IPS-20b (cell line): ENCODE results near the gene IFITM2.
A peak's percentile ranks its signal among the peaks of the same experiment; 100 is the strongest.
"Not testable (repeated sequence)": the region's sequence is repeated elsewhere in the genome, so short reads cannot be mapped to it uniquely, and the experiment has no call there.

ENCODE experiments used
- H3K27ac ChIP-seq: one replicate; pipeline ENCODE4 v1.5.1; 2013; ENCODE audit warnings: low read length
- H3K27me3 ChIP-seq: 2 replicates; pipeline ENCODE4 v1.6.1; 2013; ENCODE audit warnings: mild to moderate bottlenecking, low read length, inconsistent platforms; ENCODE audit not compliant: insufficient read depth
- H3K36me3 ChIP-seq: 2 replicates; pipeline ENCODE4 v1.6.1; 2013; ENCODE audit warnings: low read depth, mild to moderate bottlenecking, inconsistent platforms, low read length, moderate library complexity; ENCODE audit not compliant: insufficient read depth
- H3K4me1 ChIP-seq: 2 replicates; pipeline ENCODE4 v1.6.1; 2013; ENCODE audit warnings: mild to moderate bottlenecking, control low read depth, inconsistent platforms, low read length, moderate library complexity; ENCODE audit not compliant: insufficient read depth
- H3K4me3 ChIP-seq: 2 replicates; pipeline ENCODE4 v1.5.1; 2013; ENCODE audit warnings: mild to moderate bottlenecking, low read length, inconsistent platforms
- H3K9ac ChIP-seq: 2 replicates; pipeline ENCODE4 v1.6.1; 2013; ENCODE audit warnings: low read depth, mild to moderate bottlenecking, inconsistent platforms, low read length, moderate library complexity
- H3K9me3 ChIP-seq: 2 replicates; pipeline ENCODE4 v1.6.1; 2013; ENCODE audit warnings: mild to moderate bottlenecking, low read depth, low read length, inconsistent platforms; ENCODE audit not compliant: insufficient read depth

Gene IFITM2

DNA sequence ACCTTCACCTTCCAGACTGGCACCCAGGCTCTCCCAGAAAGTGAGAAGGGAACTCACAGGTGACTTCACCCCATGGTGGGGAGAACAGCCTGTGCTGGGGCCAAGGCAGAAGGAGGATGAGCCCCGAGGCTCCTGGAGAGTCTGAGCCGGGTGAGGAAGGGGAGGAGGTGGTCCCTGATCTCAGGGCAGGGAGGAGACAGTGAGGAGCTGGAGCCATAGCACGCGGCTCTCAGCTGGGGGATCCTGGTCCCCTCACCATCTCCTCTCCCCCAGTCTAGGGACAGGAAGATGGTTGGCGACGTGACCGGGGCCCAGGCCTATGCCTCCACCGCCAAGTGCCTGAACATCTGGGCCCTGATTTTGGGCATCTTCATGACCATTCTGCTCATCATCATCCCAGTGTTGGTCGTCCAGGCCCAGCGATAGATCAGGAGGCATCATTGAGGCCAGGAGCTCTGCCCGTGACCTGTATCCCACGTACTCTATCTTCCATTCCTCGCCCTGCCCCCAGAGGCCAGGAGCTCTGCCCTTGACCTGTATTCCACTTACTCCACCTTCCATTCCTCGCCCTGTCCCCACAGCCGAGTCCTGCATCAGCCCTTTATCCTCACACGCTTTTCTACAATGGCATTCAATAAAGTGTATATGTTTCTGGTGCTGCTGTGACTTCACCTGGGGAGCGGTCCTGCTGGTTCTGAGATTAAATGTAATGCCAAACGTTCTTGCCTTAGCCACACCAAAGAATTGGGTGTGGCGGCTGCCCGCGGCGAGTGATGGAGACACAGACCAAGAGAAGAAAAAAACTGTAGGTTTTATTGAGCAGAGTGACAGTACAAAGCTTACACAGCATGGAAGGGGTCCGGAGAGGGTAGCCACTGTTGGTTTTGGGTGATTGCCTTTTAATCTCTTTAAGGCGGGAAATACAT is 1.4 kb downstream of the IFITM2 start:
- not testable (repeated sequence) for H3K27ac ChIP-seq, H3K36me3 ChIP-seq, H3K9me3 ChIP-seq, H3K27me3 ChIP-seq, H3K9ac ChIP-seq
- Histone ChIP-seq H3K4me1 (peaks cover 40% of the 10 kb centered on the region; the same call in 1 of the 2 replicates), H3K4me3 (peak overlapping the region; percentile 45)

DNA sequence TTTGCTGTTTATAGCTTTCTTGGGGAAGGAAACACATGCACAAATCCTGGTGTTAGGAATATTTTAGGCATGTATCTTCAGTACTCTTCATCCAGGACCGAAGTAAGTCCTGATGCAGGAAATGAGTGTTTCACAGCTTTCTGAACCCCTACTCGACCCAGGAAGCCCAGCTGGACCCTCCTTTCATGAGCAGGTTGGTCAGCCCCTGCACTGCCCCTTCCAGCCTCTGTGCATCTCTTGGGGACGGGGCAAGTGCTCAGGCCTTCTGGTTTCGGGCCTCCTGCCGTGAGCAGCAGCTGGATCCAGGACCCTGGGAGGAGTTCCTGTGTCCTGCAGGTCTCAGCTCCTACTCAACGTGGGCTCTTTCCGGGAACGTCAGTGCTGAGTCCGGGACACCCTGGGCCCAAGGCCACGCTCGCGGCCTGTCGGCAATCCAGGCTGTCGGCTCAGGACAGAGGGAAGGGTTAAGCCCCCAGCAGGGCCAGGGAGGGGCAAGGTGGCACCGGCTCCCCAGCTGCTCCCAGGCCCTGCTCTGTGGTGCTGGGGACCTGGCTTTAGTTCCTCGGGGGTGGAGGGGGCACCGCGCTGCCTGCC is 2.5 kb downstream of the IFITM2 start:
- H3K36me3 ChIP-seq, H3K9ac ChIP-seq, H3K9me3 ChIP-seq, H3K27ac ChIP-seq: not testable (repeated sequence)
- H3K4me1 ChIP-seq = peaks cover 42% of the 10 kb centered on the region
- peak overlapping the region; percentile 45; the same call in 1 of the 2 replicates for H3K4me3 ChIP-seq
- peaks cover 11% of the 10 kb centered on the region for H3K27me3 ChIP-seq

DNA sequence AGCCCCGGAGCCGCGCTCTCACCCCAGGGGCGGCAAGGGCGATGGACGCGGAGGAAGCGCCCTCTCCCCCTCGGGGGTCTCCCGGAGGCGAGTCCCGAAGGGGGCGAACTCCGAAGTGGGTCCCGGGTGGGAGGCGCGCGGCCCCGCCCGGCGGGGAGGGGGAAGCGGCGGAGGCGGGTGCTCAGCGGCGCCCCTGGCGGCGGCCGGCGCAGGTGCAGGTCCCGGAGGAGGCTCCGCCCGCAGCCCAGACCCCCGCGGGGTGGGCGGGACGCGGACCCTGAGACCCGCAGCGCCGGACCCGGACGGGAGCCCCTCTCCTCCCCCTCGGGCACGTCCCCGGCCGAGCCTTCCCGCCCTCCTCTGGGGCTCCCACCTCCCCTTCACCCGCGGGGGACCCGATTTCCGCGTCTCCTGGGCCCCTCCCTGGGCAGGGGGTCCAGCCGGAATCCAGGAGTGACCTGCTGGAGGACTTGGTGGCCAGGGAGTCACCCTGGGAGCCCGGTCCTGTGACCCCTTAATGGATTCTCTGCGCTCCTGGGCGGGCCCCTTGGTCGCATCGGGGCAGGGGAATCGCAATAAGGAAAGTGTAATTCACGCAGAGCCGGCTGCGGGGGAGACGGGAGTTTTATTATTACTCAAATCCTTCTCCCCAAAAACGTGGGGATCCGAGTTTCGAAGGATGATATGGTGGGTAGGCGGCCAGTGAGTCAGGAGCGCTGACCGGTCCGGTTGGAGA is 3.6 kb downstream of the IFITM2 start:
- H3K36me3 ChIP-seq, H3K9ac ChIP-seq, H3K4me3 ChIP-seq, H3K9me3 ChIP-seq, H3K27ac ChIP-seq: not testable (repeated sequence)
- H3K4me1 ChIP-seq = peaks cover 36% of the 10 kb centered on the region
- peaks cover 23% of the 10 kb centered on the region for H3K27me3 ChIP-seq

DNA sequence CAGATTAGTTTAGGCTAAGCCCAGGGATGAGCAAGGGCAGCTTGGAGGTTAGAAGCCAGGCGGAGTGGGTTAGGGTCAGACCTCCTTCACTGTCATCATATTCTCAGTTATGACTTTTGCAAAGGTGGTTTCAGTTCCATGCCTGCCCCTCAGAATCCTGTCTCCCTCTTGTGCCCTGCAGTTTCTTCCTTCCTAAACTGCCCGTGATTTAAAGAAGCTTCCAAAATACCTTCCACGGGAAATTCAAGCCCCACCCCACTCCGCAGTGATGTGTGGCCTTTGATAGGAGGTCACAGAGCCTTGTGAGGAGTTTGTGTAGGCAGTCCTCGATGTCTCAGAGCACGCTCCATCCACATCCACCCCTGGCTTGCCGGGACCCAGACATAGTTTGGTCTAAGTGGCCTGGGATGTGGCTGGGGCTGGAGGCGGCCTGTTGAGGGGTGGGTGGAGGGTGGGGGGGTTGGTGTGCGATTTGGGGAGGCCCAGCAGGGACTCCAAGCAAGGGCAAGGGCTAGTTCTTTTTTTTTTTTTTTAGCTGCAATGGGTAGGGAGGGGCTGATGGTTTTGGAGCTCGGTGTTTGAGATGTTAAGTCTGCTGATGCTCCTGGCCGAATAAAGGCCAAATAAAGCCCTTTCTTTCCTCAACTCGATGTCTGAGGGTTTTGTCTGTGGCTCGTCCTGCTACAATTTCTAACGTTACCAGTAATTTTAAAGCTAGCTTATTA is 4.6 kb downstream of the IFITM2 start:
- Histone ChIP-seq H3K27me3 (peaks cover 33% of the 10 kb centered on the region), H3K4me3 (peak overlapping the region; percentile 31; the same call in 1 of the 2 replicates), H3K9me3 (no peaks in the 10 kb centered on the region), H3K9ac (no peak overlapping the region; the same call in 1 of the 2 replicates), H3K36me3 (0 out of 2 replicates have a peak, but pooled peaks cover 5% of the 10 kb centered on the region), H3K27ac (no peak overlapping the region), H3K4me1 (peaks cover 38% of the 10 kb centered on the region)

DNA sequence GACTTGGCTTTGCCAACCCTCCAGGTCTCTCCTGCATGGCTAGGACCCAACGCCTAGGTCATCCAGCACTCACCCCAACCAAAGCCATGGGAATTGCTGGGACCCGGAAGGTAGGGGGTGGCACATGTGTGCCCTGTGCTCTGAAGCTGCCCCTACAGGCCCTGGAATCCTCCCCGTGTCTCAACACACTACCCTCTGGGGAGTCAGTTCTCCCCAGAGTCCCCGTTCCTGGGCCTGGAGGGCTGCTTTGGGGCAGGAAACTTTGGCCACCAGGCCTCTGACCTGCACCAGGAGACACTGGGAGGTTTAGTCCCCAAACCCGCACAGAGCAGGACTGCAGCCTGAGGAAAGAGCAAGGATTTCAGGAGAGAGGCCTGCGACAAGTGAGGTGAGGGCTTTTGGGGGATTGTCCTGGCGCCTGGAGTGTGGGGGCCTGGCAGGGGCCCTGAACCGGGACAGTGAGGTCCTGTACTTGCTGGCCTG is 5.7 kb downstream of the IFITM2 start:
- Histone ChIP-seq H3K9ac (peak overlapping the region; percentile 83; the same call in 1 of the 2 replicates), H3K4me3 (peak overlapping the region; percentile 91), H3K36me3 (0 out of 2 replicates have a peak, but pooled peaks cover 5% of the 10 kb centered on the region), H3K27ac (peak overlapping the region; percentile 9), H3K27me3 (peaks cover 39% of the 10 kb centered on the region), H3K9me3 (no peaks in the 10 kb centered on the region), H3K4me1 (peaks cover 42% of the 10 kb centered on the region)

DNA sequence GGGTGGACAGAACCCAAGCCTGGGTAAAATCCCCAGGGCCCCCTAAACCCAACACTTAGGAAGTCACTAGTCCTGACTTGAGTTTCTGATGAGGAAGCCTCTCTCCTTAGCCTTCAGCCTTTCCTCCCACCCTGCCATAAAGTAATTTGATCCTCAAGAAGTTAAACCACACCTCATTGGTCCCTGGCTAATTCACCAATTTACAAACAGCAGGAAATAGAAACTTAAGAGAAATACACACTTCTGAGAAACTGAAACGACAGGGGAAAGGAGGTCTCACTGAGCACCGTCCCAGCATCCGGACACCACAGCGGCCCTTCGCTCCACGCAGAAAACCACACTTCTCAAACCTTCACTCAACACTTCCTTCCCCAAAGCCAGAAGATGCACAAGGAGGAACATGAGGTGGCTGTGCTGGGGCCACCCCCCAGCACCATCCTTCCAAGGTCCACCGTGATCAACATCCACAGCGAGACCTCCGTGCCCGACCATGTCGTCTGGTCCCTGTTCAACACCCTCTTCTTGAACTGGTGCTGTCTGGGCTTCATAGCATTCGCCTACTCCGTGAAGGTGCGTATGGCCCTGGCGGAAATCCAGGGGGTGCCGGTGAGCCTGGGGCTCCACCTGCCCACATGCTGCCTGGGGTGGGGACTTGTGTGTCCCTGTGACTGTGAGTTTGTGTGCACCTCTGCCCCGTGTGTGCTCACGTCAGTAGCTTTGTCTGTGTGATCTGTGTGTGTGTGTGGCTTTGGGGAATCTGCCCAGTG is 6.4 kb downstream of the IFITM2 start, which contains the start of gene IFITM1:
TSS of gene IFITM1 (plus strand) at position 254 of the 767 bp plus-strand sequence. CDS start at position 385, 131 bp downstream.
- Histone ChIP-seq H3K9me3 (no peaks in the 10 kb centered on the region), H3K27ac (peak within 1 kb of the TSS; percentile 9), H3K27me3 (peaks cover 39% of the 10 kb centered on the region), H3K4me1 (peaks cover 41% of the 10 kb centered on the region), H3K36me3 (0 out of 2 replicates have a peak, but pooled peaks cover 5% of the 10 kb centered on the region), H3K4me3 (peak within 1 kb of the TSS; percentile 91), H3K9ac (peak within 1 kb of the TSS; percentile 83)

DNA sequence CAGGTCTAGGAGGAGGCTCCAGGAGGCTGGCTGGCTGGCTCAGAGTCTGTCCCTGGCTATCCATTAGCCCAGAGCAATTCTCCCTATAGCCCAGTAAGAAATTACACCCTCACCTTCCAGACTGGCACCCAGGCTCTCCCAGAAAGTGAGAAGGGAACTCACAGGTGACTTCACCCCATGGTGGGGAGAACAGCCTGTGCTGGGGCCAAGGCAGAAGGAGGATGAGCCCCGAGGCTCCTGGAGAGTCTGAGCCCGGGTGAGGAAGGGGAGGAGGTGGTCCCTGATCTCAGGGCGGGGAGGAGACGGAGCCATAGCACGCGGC is 6.9 kb downstream of the IFITM2 start:
- H3K9me3 ChIP-seq, H3K27ac ChIP-seq, H3K36me3 ChIP-seq: not testable (repeated sequence)
- Histone ChIP-seq H3K27me3 (peaks cover 39% of the 10 kb centered on the region), H3K9ac (peak overlapping the region; percentile 83; the same call in 1 of the 2 replicates), H3K4me3 (peak overlapping the region; percentile 91), H3K4me1 (peaks cover 38% of the 10 kb centered on the region)

DNA sequence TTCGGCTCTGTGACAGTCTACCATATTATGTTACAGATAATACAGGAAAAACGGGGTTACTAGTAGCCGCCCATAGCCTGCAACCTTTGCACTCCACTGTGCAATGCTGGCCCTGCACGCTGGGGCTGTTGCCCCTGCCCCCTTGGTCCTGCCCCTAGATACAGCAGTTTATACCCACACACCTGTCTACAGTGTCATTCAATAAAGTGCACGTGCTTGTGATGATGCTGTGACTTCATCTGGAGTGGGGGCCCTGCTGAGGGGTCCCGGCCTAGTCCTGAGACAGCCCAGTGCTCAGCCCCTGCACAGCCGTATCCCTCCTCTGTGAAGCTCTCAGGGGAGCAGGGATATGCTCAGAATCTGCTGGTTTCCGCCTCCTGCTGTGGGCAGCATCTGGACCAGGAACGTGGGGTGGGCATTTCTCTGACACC is 7.5 kb downstream of the IFITM2 start:
- Histone ChIP-seq H3K27me3 (peaks cover 39% of the 10 kb centered on the region), H3K27ac (no peak overlapping the region), H3K9ac (peak overlapping the region; percentile 61), H3K4me3 (peak overlapping the region; percentile 91), H3K4me1 (peaks cover 38% of the 10 kb centered on the region), H3K36me3 (0 out of 2 replicates have a peak, but pooled peaks cover 5% of the 10 kb centered on the region), H3K9me3 (no peaks in the 10 kb centered on the region)

DNA sequence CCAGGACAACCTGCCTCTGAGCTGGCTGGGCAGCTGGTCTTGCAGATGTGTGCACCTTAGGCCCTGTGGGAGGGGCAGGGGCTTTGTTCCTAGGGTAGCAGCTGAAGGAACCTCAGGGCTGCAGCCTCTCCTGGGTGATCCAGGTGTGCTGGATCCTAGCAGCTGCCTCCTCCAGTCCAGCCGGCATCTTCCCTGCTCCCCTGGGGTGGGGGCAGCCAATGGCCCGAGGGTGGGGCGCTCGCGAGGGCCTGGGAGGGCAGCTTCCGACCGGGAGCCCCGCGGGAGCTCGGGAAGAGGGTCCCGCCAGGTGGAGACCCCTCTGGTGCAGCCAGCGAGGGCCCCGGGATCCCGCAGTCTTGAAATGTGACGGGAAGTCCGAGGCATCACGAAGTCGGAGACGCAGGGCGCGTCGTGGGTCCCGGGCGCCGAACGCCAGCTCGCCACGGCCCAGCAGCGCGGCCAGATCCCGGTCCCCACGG is 7.9 kb downstream of the IFITM2 start:
- H3K27ac ChIP-seq = no peak overlapping the region
- H3K9me3 ChIP-seq = no peaks in the 10 kb centered on the region
- H3K4me3 ChIP-seq = peak overlapping the region; percentile 91
- H3K4me1 ChIP-seq = peaks cover 38% of the 10 kb centered on the region
- H3K27me3 ChIP-seq = peaks cover 39% of the 10 kb centered on the region
- 0 out of 2 replicates have a peak, but pooled peaks cover 5% of the 10 kb centered on the region for H3K36me3 ChIP-seq
- H3K9ac ChIP-seq = peak overlapping the region; percentile 61

DNA sequence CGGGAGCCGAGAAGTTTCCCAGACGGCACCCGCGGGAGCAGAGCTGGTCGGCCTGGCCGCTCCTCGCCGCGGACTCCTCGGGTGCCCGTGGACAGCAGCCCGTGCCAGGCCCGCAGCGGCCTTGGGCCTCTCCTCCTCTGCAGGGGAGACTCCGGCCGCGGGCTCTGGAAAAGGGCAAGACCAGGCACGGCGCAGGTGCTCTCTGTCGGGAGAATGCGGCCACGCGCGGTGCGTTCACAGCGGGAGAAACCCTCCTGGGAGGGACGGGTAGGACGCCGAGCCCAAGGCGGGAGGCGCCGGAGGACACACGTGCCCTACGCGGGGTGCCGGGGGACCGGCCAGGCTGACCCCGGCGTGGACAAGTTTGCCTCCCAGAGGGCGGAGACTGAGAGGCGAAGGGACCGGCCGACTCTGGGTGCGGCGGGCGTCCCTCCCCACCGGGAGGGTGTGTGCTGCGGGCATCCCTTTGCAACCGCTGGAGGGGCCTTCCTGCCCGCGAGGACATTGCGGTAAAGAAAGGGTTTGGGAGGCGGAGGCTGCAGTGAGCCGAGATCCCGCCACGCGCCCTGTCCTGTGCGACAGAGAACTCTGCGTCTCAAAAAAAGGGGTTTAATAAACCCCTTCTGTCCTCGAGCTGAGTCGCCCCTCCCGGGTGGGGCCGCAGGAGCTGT is 8.6 kb downstream of the IFITM2 start:
- H3K36me3 ChIP-seq = 0 out of 2 replicates have a peak, but pooled peaks cover 5% of the 10 kb centered on the region
- H3K4me1 ChIP-seq = peaks cover 38% of the 10 kb centered on the region
- H3K9ac ChIP-seq = peak overlapping the region; percentile 61
- H3K27me3 ChIP-seq = peaks cover 39% of the 10 kb centered on the region
- H3K27ac ChIP-seq = no peak overlapping the region
- peak overlapping the region; percentile 91 for H3K4me3 ChIP-seq
- no peaks in the 10 kb centered on the region for H3K9me3 ChIP-seq
